ENCODE measurements around the gene RBM19. TPM values are rescaled to one million over a fixed set of nuclear protein-coding genes. Genes with fewer than 3 reads are reported as not detected.

RBM19 gene
- total and polyA plus RNA-seq, 2 donors (not counting 1 experiment from before 2014, with no cell fraction given) = 10.5 to 16.5 TPM

DNA sequence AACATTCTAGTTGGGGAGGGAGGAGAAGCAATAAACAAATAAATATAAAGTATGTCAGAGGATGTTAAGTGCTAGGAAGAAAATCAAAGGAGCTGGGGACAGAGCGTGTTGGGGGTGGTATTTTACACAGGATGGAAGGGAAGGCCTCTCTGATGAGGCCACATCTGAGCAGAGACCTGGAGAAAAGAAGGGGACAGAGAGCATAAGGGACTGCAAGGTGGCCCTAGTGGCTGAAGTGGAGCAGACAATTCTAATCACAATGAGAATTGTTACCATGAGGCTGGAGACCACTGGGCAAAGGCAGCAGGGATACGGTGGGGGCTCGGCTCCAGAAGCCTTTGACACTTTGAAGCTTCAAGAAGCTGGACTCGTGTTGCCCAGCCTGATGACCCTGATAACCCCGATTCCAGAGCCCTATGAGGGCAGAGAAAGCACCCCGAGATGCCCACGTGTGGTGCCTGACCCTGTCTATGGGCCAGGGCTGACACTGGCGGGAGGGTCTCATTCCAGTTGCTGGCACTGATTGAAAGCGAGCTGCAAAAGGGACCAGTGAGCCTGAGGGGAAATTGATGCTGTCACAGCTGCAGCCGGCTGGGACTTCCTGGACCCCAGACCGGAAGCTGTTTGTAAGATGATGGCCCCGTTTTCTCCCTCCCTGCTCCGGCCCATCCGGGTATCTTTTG lies 169.1 kb downstream of the RBM19 start:
- Histone ChIP-seq H3K4me1 (ENCODE audit: control insufficient read depth, extremely low read depth, insufficient read depth, low read length) (no peaks in the 10 kb centered on the region), H3K79me2 (ENCODE audit: control insufficient read depth, insufficient read depth, low read length) (no peaks in the 10 kb centered on the region), H4K20me1 (ENCODE audit: control insufficient read depth, extremely low read depth, insufficient read depth, low read length) (no peaks in the 10 kb centered on the region), H3K4me3 (replicated peaks in 1 of 4; ENCODE audit: control extremely low read depth in 1 of 4, insufficient read depth in 1 of 4, low read depth in 3 of 4, low read length in 4 of 4) (no peak overlapping the region), H3K9me3 (ENCODE audit: control insufficient read depth, insufficient read depth, low read depth, low read length) (no peaks in the 10 kb centered on the region), H3K36me3 (ENCODE audit: control insufficient read depth, insufficient read depth, low read length) (no peaks in the 10 kb centered on the region), H3K9ac (ENCODE audit: insufficient read depth, low read length) (no peak overlapping the region), H2AFZ (ENCODE audit: low read length) (no peak overlapping the region), H3K4me2 (ENCODE audit: extremely low read depth, insufficient read depth, low read length) (no peak overlapping the region), H3K27ac (ENCODE audit: insufficient read depth, low read length) (no peak overlapping the region), H3K27me3 (ENCODE audit: control insufficient read depth, insufficient read depth, low read length) (peaks cover 5% of the 10 kb centered on the region)
- TF ChIP-seq, protein P1, sequence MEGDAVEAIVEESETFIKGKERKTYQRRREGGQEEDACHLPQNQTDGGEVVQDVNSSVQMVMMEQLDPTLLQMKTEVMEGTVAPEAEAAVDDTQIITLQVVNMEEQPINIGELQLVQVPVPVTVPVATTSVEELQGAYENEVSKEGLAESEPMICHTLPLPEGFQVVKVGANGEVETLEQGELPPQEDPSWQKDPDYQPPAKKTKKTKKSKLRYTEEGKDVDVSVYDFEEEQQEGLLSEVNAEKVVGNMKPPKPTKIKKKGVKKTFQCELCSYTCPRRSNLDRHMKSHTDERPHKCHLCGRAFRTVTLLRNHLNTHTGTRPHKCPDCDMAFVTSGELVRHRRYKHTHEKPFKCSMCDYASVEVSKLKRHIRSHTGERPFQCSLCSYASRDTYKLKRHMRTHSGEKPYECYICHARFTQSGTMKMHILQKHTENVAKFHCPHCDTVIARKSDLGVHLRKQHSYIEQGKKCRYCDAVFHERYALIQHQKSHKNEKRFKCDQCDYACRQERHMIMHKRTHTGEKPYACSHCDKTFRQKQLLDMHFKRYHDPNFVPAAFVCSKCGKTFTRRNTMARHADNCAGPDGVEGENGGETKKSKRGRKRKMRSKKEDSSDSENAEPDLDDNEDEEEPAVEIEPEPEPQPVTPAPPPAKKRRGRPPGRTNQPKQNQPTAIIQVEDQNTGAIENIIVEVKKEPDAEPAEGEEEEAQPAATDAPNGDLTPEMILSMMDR (conservative IDR thresholded peaks at IDR 0.05 in 1 of 2, IDR thresholded peaks at IDR 0.05 in 1 of 2; ENCODE audit: low read depth in 1 of 2, low read length in 2 of 2) = no peak
- TF ChIP-seq EZH2 (IDR thresholded peaks at IDR 0.05; ENCODE audit: low read length, missing control alignments) = no peak
- DNase-seq (ENCODE audit: low read depth in 2 of 2) = no peak

DNA sequence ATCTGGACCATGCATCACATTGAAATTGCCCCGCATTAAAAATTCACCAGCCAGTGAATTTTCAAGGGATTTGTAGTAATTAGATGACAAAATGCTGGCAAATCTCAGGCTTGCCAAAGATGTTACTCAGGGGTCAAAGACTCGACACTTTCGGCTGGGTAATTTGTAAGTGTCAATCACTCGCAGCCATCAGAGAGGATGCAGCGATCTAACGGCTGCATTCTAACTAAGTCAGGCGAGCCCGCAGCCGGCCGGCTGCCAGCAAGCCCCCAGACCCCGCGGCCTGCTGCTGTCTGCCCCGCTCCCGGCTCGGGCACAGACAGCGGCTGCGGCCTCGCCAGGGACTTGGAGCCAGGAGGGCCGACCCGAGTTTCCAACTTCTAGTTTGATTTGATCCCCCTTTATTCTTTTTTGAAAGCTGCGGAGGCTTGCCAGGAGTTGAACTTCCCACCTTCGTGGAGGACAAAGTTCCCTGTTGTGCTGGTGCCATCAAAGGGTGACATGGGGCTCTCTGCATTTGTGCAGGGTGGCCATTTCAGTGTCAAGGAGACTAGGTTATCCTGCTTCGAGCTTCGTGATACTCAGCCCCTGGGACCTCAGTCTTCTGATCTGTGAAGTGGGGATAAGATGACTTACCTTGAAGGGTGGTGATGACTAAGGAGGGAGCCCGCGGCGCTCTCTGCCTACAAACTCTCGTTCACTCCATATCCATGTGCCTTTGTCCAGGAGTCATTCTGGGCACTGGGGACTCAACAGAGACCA lies 169.9 kb downstream of the RBM19 start:
- Histone ChIP-seq H3K9ac (ENCODE audit: insufficient read depth, low read length) (no peak overlapping the region), H3K9me3 (ENCODE audit: control insufficient read depth, insufficient read depth, low read depth, low read length) (no peaks in the 10 kb centered on the region), H2AFZ (ENCODE audit: low read length) (no peak overlapping the region), H3K27ac (ENCODE audit: insufficient read depth, low read length) (no peak overlapping the region), H3K4me1 (ENCODE audit: control insufficient read depth, extremely low read depth, insufficient read depth, low read length) (no peaks in the 10 kb centered on the region), H3K79me2 (ENCODE audit: control insufficient read depth, insufficient read depth, low read length) (no peaks in the 10 kb centered on the region), H3K4me2 (ENCODE audit: extremely low read depth, insufficient read depth, low read length) (no peak overlapping the region), H3K36me3 (ENCODE audit: control insufficient read depth, insufficient read depth, low read length) (no peaks in the 10 kb centered on the region), H3K27me3 (ENCODE audit: control insufficient read depth, insufficient read depth, low read length) (peaks cover 5% of the 10 kb centered on the region), H3K4me3 (replicated peaks in 1 of 4; ENCODE audit: control extremely low read depth in 1 of 4, insufficient read depth in 1 of 4, low read depth in 3 of 4, low read length in 4 of 4) (no peak overlapping the region), H4K20me1 (ENCODE audit: control insufficient read depth, extremely low read depth, insufficient read depth, low read length) (no peaks in the 10 kb centered on the region)
- DNase-seq (ENCODE audit: low read depth in 2 of 2) = no peak
- TF ChIP-seq, protein P1 (conservative IDR thresholded peaks at IDR 0.05 in 1 of 2, IDR thresholded peaks at IDR 0.05 in 1 of 2; ENCODE audit: low read depth in 1 of 2, low read length in 2 of 2) = no peak
- TF ChIP-seq EZH2 (IDR thresholded peaks at IDR 0.05; ENCODE audit: low read length, missing control alignments) = no peak

DNA sequence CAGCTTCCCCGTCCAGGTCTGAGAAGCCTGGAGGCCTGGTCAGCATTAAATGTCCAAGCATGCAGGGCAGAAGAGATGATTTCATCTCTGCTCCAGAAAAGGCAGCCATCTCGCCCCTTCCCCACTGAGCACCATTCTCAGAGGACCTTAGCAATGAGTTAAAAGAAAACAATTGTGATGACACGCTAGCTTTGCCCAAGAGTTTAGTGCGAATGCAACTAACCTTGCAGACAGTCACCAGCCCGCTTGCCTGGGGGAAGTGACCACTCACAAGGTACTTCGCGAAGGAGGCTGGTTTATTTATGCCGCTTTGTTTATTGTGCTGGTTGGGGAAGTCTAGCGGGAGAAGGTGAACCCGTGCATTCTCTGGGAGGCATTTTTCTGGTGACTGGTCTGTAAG lies 170.7 kb downstream of the RBM19 start:
- Histone ChIP-seq H3K4me3 (replicated peaks in 1 of 4; ENCODE audit: control extremely low read depth in 1 of 4, insufficient read depth in 1 of 4, low read depth in 3 of 4, low read length in 4 of 4) (no peak overlapping the region), H3K4me1 (ENCODE audit: control insufficient read depth, extremely low read depth, insufficient read depth, low read length) (no peaks in the 10 kb centered on the region), H2AFZ (ENCODE audit: low read length) (no peak overlapping the region), H3K27me3 (ENCODE audit: control insufficient read depth, insufficient read depth, low read length) (peaks cover 5% of the 10 kb centered on the region), H3K4me2 (ENCODE audit: extremely low read depth, insufficient read depth, low read length) (no peak overlapping the region), H3K9me3 (ENCODE audit: control insufficient read depth, insufficient read depth, low read depth, low read length) (no peaks in the 10 kb centered on the region), H3K79me2 (ENCODE audit: control insufficient read depth, insufficient read depth, low read length) (no peaks in the 10 kb centered on the region), H3K36me3 (ENCODE audit: control insufficient read depth, insufficient read depth, low read length) (no peaks in the 10 kb centered on the region), H3K9ac (ENCODE audit: insufficient read depth, low read length) (no peak overlapping the region), H3K27ac (ENCODE audit: insufficient read depth, low read length) (no peak overlapping the region), H4K20me1 (ENCODE audit: control insufficient read depth, extremely low read depth, insufficient read depth, low read length) (no peaks in the 10 kb centered on the region)
- DNase-seq (ENCODE audit: low read depth in 2 of 2) = no peak
- TF ChIP-seq, protein P1 (conservative IDR thresholded peaks at IDR 0.05 in 1 of 2, IDR thresholded peaks at IDR 0.05 in 1 of 2; ENCODE audit: low read depth in 1 of 2, low read length in 2 of 2) = no peak
- no peak for TF ChIP-seq EZH2 (IDR thresholded peaks at IDR 0.05; ENCODE audit: low read length, missing control alignments)
